GM18505 (cell line): ENCODE data around the gene PLEKHA6.

Experiments used
- ATAC-seq: cut with Tn5 transposase; IDR thresholded peaks from one replicate; pipeline ENCODE4 v1.9.1; 2021; ENCODE audit not compliant: unreplicated experiment
- POLR2A ChIP-seq: IDR thresholded peaks from 4 replicates; pipeline ENCODE4 v1.6.1; 2011; ENCODE audit warnings: borderline replicate concordance; ENCODE audit not compliant: insufficient read depth, insufficient read length; ENCODE audit errors: extremely low read depth

PLEKHA6 gene

DNA sequence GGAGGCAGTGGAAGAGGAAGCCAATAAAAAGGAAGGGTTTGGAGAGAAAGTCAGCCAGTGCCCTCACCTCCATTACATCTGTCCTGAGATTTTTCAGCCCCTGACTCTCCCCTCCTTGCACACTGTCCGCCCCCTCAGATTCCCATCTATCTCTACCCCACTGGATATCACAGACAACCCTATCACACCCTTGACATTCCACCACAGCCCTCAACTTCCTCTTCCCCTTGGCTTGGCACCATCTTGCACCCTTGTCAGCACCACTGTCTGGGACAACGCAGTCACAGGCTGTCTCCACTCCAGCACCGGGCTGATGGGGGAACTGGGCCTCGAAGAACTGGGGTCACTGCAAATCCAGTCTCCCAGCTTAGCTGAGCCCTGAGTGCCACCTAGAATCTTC lies 14.2 kb upstream of the PLEKHA6 start:
- no peak for TF ChIP-seq POLR2A
- ATAC-seq: no peak

- ATAC-seq: no peak
- TF ChIP-seq POLR2A: no peak
These were observed 10.4 kb upstream of the PLEKHA6 start for GRCh38 chr1:204370176-204370575.

DNA sequence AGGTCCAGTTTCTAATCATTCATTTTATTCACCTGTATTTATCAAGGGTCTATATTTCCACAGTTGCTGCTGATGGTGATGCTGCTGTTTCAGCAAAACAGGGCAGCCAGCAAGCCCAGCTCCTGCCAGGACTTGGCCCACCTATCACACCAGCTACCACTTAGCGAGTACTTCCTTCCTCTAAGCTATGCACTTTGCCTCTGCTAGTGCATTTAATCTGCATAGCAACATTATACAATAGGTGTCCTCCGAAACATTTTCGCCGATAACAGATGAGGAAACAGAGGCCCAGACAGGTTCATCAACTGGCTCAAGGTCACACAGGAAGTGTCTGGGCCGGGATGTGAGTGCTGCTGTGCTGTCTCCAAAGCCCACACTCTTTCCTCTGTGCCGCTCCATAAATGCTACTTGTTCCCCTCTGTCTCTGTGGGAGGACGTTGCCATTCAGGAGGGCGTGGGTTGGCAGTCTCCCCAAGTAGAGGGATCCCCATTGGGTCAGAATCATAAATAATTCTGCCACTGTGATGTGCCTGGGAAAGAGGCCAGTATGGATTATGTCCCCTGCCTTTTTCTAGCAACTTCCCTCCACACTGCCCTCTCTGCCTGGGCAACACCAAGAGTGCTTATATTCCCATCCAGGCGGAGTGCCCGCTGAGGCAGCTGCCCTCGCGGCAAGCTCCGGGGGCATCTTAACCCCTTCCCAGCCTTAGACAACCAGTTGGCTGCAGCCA lies 9.4 kb upstream of the PLEKHA6 start:
- no peak for TF ChIP-seq POLR2A
- ATAC-seq: no peak

DNA sequence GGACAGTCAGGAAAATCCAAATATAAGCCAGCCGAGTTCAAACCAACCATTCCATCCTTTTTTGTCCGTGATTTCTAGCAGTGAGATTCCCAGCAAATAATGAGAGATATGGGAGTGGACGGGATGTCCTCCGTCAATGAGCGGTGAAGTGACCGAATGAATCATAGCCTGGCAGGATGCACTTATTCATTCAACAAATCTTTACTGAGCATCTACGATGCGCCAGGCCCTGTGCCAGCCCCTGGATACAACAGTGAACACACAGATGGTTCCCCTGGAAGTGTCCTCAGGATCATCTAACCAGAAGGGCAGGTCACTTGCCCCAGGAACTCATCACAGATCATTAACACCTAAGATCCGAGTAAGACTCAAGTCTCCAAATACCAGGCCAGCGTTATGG lies 8.2 kb upstream of the PLEKHA6 start:
- TF ChIP-seq POLR2A: no peak
- no peak for ATAC-seq

DNA sequence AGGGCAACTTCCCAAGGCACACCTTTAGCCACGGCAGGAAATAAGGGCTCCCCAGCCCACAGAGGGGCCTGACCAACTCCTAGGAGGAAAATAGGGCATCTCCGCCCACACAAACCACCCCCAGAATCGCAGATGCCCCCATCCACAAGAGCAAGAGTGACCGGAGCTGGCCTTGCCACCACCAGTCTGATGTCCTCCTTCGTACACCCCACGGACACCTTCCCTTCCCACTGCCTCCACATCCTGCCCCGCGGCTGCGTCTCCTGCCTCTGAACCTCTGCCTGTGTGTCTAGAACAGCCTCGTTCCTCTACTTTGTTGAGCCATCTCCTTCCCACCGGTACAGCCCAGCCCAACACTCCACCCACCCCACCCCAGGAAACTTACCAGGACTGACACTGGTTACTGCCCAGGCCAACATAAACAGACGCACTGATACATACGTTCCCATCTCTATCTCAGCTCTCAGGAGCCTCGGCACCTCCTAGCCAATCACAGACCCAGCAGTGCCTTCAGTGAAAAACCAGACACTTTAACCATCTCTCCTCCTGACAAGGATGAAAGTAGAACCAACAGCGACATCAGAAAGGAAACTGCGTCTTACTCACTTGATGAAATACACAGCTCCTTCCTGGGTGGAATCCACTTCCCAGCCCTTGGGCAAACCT lies 7.6 kb upstream of the PLEKHA6 start:
- no peak for TF ChIP-seq POLR2A

GRCh38 chr1:204366759-204367158 lies 7.0 kb upstream of the PLEKHA6 start:
- ATAC-seq: no peak
- TF ChIP-seq POLR2A: no peak

More for the DNA sequence above, 7.6 kb upstream of the PLEKHA6 start:
- no peak for ATAC-seq

DNA sequence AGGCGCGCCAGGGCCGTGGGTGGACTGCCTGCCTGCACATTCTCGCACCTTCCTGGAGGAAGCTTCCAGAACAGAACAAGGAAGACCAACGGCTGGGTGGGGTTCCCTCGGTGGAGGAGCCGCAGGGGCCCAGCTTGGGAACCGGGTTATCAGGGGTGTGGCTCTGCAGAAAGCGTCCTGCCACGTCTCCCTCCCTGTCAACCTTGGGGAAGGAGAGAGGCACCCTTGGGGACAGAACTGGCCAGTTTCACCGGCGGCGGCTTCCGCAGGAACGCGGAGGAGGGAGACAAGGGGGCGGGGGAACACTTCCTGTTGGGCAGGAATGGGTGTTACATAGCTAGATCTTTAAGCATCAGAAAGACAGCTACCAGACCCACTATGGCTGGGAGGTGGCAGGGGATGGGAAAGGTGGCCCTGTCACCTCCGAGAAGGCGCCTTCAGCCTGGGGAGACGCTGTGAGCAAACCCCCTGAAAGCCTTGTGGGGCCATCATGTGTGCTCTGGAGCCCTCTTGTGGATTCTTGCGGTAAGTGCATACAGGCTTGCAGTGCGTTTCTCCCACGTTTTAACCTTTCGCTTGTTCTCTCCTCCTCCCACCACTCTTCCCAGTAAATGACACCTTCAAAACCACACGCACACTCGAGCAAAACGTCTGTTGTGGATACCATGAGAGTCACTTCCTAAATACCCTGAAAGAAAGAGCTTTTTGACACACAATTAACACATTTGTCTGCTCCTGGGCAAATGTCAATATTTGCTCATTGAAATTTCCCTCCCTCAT lies 3.8 kb upstream of the PLEKHA6 start:
- TF ChIP-seq POLR2A: no peak
- ATAC-seq: peak; percentile 39

DNA sequence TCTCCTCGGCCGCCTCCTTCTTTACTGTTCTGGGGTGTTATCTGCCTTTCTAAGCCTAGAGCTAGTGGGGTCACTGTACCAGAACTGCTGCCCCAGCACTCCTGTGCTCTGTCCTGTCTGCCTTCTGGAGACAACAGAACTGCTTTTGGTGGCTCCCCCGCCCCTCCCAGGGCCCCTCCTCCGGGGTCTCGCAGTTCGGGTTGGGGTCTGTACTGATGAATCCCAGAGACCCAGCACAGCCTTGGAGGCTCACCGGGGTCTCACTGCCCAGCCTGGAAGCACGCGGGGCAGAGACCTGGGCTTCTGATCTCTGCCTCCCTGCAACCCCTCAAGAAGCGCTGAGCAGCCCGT lies 3.2 kb upstream of the PLEKHA6 start:
- TF ChIP-seq POLR2A: no peak
- ATAC-seq: no peak

DNA sequence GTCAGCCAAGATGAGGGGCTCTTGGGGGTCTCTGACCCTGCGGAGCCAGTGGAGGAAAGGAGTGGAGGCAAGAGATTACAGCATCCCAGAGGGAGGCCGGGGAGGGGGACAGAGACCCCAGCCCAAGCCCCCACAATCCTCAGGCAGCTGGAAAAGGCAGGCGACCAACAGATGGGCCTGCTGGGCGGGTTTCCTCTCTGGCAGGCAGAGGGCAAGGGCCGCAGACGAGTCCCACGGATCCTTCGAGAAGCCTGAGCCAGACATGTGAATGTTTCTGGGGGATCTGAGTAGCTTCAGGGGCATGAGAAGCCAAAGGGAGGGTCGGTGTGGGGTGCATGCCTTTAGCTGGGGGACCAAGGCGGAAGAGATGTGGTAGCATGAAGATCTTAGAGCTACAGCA lies 2.1 kb upstream of the PLEKHA6 start:
- ATAC-seq: no peak
- TF ChIP-seq POLR2A: no peak

DNA sequence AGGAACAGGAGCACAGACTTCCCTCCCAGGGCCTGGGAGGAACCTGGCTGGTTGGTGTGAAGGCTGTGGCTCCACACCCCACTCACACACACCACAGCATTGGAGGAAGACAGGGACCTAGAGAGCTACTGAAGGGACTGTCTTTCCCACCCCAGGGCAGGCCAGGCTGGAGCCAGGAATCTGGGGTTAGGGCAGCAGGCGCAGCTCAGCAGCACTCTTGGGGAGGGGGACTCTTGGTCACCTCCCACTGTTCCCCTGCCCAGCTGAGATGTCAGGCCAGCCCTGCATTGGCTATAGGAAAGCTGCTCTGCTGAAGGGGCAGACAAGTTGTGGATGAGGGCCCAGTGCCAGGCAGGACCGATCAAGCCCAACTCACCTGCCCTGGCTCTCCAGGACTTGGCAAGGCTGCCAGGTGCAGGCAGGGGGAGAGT lies 1.6 kb upstream of the PLEKHA6 start:
- no peak for TF ChIP-seq POLR2A
- no peak for ATAC-seq

DNA sequence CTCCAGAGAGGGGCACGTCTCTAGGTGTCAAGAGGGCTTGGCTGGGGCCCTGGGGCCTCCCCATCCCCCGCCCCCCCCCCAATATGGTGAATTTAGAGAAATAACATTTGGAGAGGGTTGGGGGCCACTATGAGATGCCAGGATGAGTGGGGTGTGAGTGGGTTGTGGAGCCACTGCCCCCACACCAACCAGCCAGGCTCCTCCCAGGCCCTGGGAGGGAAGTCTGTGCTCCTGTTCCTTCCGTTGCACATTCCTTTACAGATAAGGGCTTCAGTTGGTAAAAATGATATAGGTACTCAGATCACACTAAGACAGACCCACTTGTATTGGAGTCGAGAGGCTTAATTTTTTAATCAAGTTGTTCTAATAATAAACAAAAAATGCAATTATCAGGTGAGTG lies 585 bp upstream of the PLEKHA6 start:
- ATAC-seq: no peak
- TF ChIP-seq POLR2A: no peak

GRCh38 chr1:204359131-204359473 lies 627 bp downstream of the PLEKHA6 start:
- TF ChIP-seq POLR2A: no peak
- ATAC-seq: no peak

DNA sequence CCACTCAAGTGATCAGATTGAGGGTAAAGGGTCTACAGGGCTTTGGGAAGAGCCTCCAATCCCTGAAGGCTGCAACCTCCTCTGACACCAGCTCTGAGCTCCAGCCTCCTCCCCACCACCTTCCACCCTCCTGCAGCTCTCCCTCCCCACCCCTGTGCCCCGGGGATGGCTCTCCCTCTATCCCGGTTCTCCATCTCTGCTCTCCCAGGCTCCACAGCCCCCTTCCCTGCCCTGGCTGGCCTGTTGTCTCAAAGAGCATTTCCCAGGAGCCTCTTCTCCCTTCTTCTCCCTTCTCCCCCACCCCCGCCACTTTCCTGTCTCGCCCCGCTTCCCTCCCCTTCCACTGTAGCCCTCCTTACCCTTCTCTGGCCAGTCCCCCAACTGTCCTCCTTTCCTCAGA lies 1.1 kb downstream of the PLEKHA6 start:
- no peak for ATAC-seq
- TF ChIP-seq POLR2A: no peak
